HepG2 (cell line): ENCODE data around the gene RPL19. TPM values are rescaled to one million over a fixed set of nuclear protein-coding genes. Genes with fewer than 3 reads are reported as not detected.

Experiments
- ATAC-seq: fragments of 200-7000 bp; cut with Tn5 transposase; 3 replicates; pipeline ENCODE4 v1.9.1; 2020; ENCODE audit warnings: mild to moderate bottlenecking, moderate library complexity
- BruUV-seq: library from RNA; stranded (reverse); fragments of 400-500 nt; replicated peaks from 2 replicates; lab custom pipeline; 2021; lab: Mats Ljungman, UMichigan
- CTCF ChIA-PET: fragments of 300-600 bp; formaldehyde crosslinking; extraction: SDS; loops from one replicate; lab custom pipeline; 2021; ENCODE audit warnings: low total read pairs, inconsistent platforms, low intra/inter-chr PET ratio; lab: Yijun Ruan, JAX
- POLR2A ChIA-PET: fragments of 350-600 bp; sonication (Branson Sonifier 250); formaldehyde crosslinking; loops from one replicate; lab custom pipeline; 2020; ENCODE audit warnings: antibody characterized with exemption, inconsistent platforms; lab: Yijun Ruan, JAX
- DNase-seq: peaks from one replicate; pipeline ENCODE4 v3.0.0-alpha.2; 2015; ENCODE audit warnings: low spot score
- FAIRE-seq: peaks from 3 replicates; lab custom pipeline; 2011; peaks lifted over from hg19 to GRCh38; lab: Jason Lieb, UNC
- H2AFZ ChIP-seq: one replicate; pipeline ENCODE4 v1.6.1; 2011; ENCODE audit warnings: low read length, inconsistent platforms
- H3K27ac ChIP-seq: fragments of 300-600 bp; 3 replicates; pipeline ENCODE4 v1.8.0; 2011; ENCODE audit warnings: mixed run types, mild to moderate bottlenecking, mixed read lengths, low read length, inconsistent platforms; ENCODE audit not compliant: insufficient read depth; ENCODE audit errors: extremely low read length
- H3K27me3 ChIP-seq, 2 experiments: fragments of 200-600 bp in 1 of 2; 2 replicates in 1 of 2; 3 replicates in 1 of 2; pipeline versions ENCODE4 v1.6.0 to v1.8.0; 2011; ENCODE audit warnings: low read length in 2 of 2, mild to moderate bottlenecking in 2 of 2, moderate library complexity in 2 of 2, inconsistent platforms in 1 of 2; ENCODE audit not compliant: insufficient read depth in 2 of 2, control insufficient read depth in 1 of 2
- H3K36me3 ChIP-seq, 2 experiments: fragments of 200-600 bp in 1 of 2; replicated peaks in 1 of 2; 2 replicates in 1 of 2; 3 replicates in 1 of 2; pipeline versions ENCODE4 v1.5.1 to v1.8.0; 2011; ENCODE audit warnings: low read length in 2 of 2, inconsistent platforms in 1 of 2; ENCODE audit not compliant: insufficient read depth in 2 of 2, control insufficient read depth in 1 of 2
- H3K4me1 ChIP-seq: 2 replicates; pipeline ENCODE4 v1.5.1; 2012; ENCODE audit warnings: low read length, inconsistent platforms; ENCODE audit not compliant: insufficient read depth
- H3K4me2 ChIP-seq: 2 replicates; pipeline ENCODE4 v1.6.0; 2011; ENCODE audit warnings: low read depth, low read length, inconsistent platforms
- H3K4me3 ChIP-seq, 3 experiments: fragments of 200-600 bp in 1 of 3; sonication (generic), shearing (Covaris generic) in 1 of 3; replicated peaks in 1 of 3; 2 replicates each; pipeline ENCODE4 v1.5.1; 2011 to 2016; ENCODE audit warnings: low read length in 3 of 3, inconsistent platforms in 2 of 3, low read depth in 2 of 3, mild to moderate bottlenecking in 2 of 3, control low read depth in 1 of 3, mixed read lengths in 1 of 3; ENCODE audit not compliant: insufficient read depth in 1 of 3
- H3K79me2 ChIP-seq: one replicate; pipeline ENCODE4 v1.6.1; 2011; ENCODE audit warnings: low read length, inconsistent platforms; ENCODE audit not compliant: insufficient read depth
- H3K9ac ChIP-seq: 2 replicates; pipeline ENCODE4 v1.6.0; 2011; ENCODE audit warnings: mild to moderate bottlenecking, low read depth, low read length, inconsistent platforms; ENCODE audit not compliant: insufficient read depth
- H3K9me3 ChIP-seq: 2 replicates; pipeline ENCODE4 v1.5.1; 2012; ENCODE audit warnings: mild to moderate bottlenecking, low read length
- H4K20me1 ChIP-seq: 2 replicates; pipeline ENCODE4 v1.6.0; 2011; ENCODE audit warnings: inconsistent platforms, mild to moderate bottlenecking, low read length, moderate library complexity; ENCODE audit not compliant: insufficient read depth
- ARHGAP35 ChIP-seq: sonication (generic); formaldehyde crosslinking; IDR thresholded peaks from 2 replicates; pipeline ENCODE4 v1.9.0; 2022; ENCODE audit warnings: mild to moderate bottlenecking, inconsistent platforms, moderate library complexity, missing genetic modification reagents, borderline replicate concordance
- GLI4 ChIP-seq: sonication (generic); formaldehyde crosslinking; IDR thresholded peaks from 2 replicates; pipeline ENCODE4 v1.5.1; 2020; ENCODE audit warnings: missing genetic modification reagents, mild to moderate bottlenecking, moderate library complexity, borderline replicate concordance
- GRHL1 ChIP-seq: sonication (generic); formaldehyde crosslinking; conservative IDR thresholded peaks from 2 replicates; pipeline ENCODE4 v1.8.0; 2022; ENCODE audit warnings: missing genetic modification reagents
- HHEX ChIP-seq: IDR thresholded peaks from 2 replicates; pipeline ENCODE4 v1.6.1; 2016; ENCODE audit warnings: control low read depth
- TEAD3 ChIP-seq: optimal IDR thresholded peaks from 2 replicates; pipeline ENCODE3; 2016; ENCODE audit warnings: borderline replicate concordance
- ZNF263 ChIP-seq: sonication (generic); formaldehyde crosslinking; IDR thresholded peaks from 2 replicates; pipeline ENCODE4 v1.4.0; 2020; ENCODE audit warnings: missing genetic modification reagents
- ZNF280B ChIP-seq: sonication (generic); formaldehyde crosslinking; IDR thresholded peaks from 2 replicates; pipeline ENCODE4 v1.5.0; 2020; ENCODE audit warnings: missing genetic modification reagents, mild to moderate bottlenecking, borderline replicate concordance
- ZNF431 ChIP-seq: sonication (generic); formaldehyde crosslinking; IDR thresholded peaks from 2 replicates; pipeline ENCODE4 v1.9.0; 2022; ENCODE audit warnings: missing genetic modification reagents, low read depth, mild to moderate bottlenecking, borderline replicate concordance
- ZNF556 ChIP-seq: sonication (generic); formaldehyde crosslinking; IDR thresholded peaks from 2 replicates; pipeline ENCODE4 v1.4.0; 2020; ENCODE audit warnings: mild to moderate bottlenecking, missing genetic modification reagents, borderline replicate concordance
- ZNF687 ChIP-seq: sonication (generic); formaldehyde crosslinking; IDR thresholded peaks from 2 replicates; pipeline ENCODE4 v1.5.1; 2020; ENCODE audit warnings: mild to moderate bottlenecking, missing genetic modification reagents, moderate library complexity
- ZNF691 ChIP-seq: sonication (generic); formaldehyde crosslinking; IDR thresholded peaks from 2 replicates; pipeline ENCODE4 v1.4.0; 2020; ENCODE audit warnings: missing genetic modification reagents, low read depth, mild to moderate bottlenecking, borderline replicate concordance
- ZNF737 ChIP-seq: sonication (generic); formaldehyde crosslinking; IDR thresholded peaks from 2 replicates; pipeline ENCODE4 v1.5.0; 2020; ENCODE audit warnings: missing genetic modification reagents, mild to moderate bottlenecking, borderline replicate concordance
- WGBS: methylation state at CpG from one replicate; pipeline ENCODE4 v1.1.6; 2017; ENCODE audit warnings: low lambda C conversion rate; 5-methylcytosine and 5-hydroxymethylcytosine counted together
- in situ Hi-C: cut with HindIII; loops from 2 replicates; pipeline ENCODE4 v1.10.0; 2017; ENCODE audit warnings: low pct_unique_long_range_greater_than_20kb; ENCODE audit not compliant: extremely low pct_ligation_motif_present
- intact Hi-C: fragments of 100-400 bp; cut with micrococcal nuclease; formaldehyde crosslinking; loops from one replicate; pipeline ENCODE4 v1.10.0; 2022; ENCODE audit not compliant: unreplicated experiment
- polyA plus RNA-seq, 8 experiments: library from polyadenylated mRNA; depleted of rRNA in 3 of 8; stranded (reverse) in 7 of 8; unstranded in 1 of 8; fragments of >200 nt; fragmentation: Illumina TruSeq in 4 of 8; extraction: Trizol in 4 of 8; gene quantifications; 2 replicates each; pipeline versions ENCODE4 v1.2.1 to v1.2.3, GENCODE V29; 2011 to 2016; ENCODE audit warnings: low read depth in 4 of 8, missing spikeins in 1 of 8, mixed read lengths in 1 of 8; ENCODE audit not compliant: insufficient read depth in 1 of 8
- total RNA-seq, 5 experiments: library from RNA; depleted of rRNA; stranded (reverse); fragments of >200 nt; fragmentation: Illumina TruSeq; extraction: Trizol; gene quantifications; 2 replicates each; pipeline ENCODE4 v1.2.3, GENCODE V29; 2016; ENCODE audit warnings: low read depth in 1 of 5

Gene RPL19
- total and polyA plus RNA-seq, 2 of the 13 experiments (the other 11 are each of a cell fraction or from before 2014, with no cell fraction given) = 2,522 to 2,768 TPM

GRCh38 chr17:39243155-39243554 is 43.1 kb downstream of the RPL19 start (continued):
- TF ChIP-seq TEAD3 (CRISPR knock-in tag) (no peak), ZNF691 (CRISPR knock-in tag) (no peak), ZNF431 (no peak)

GRCh38 chr17:39244016-39244599 is 44.0 kb downstream of the RPL19 start:
- no peaks in the 10 kb centered on the region for H3K79me2 ChIP-seq
- H3K4me3 ChIP-seq = peak overlapping the region in 2 of 3 experiments; percentile 4 to 59; a peak in 1 of 6 replicates
- peak overlapping the region; percentile 71 for H3K4me2 ChIP-seq
- intact Hi-C loops = loop anchor here (1.0 to 5.0 kb wide), 2 partner anchors 37 to 52 kb away; no protein-coding TSS in a partner anchor
- no peaks in the 10 kb centered on the region for H3K36me3 ChIP-seq
- no peak for DNase-seq
- CTCF ChIA-PET = interaction anchor here (1.0 to 4.2 kb wide), 4 partner anchors 8 to 80 kb away, joined by 4 to 35 read pairs (median 6); no protein-coding TSS in a partner anchor
- in situ Hi-C loops = no loop called here
- POLR2A ChIA-PET = interaction anchor here (0.8 to 3.2 kb wide), 4 partner anchors 12 to 44 kb away, joined by 3 to 24 read pairs (median 14); partner anchors contain the start of gene RPL19
- peak overlapping the region; percentile 12 for H2AFZ ChIP-seq
- H3K9me3 ChIP-seq = no peaks in the 10 kb centered on the region
- no peak overlapping the region for H3K27ac ChIP-seq
- no peaks in the 10 kb centered on the region for H4K20me1 ChIP-seq
- peak; percentile 72 for ATAC-seq
- H3K27me3 ChIP-seq = peaks cover 0 to 5% of the 10 kb centered on the region in 2 experiments; a peak in 1 of 5 replicates
- FAIRE-seq = no peak
- H3K4me1 ChIP-seq = peaks cover 11% of the 10 kb centered on the region
- 15% methylated on average over 11 of the region's 11 CpGs for WGBS
- no TSS peak for BruUV-seq
- no peak overlapping the region; the same call in 1 of the 2 replicates for H3K9ac ChIP-seq
- no peak for TF ChIP-seq GRHL1 (CRISPR knock-in tag)
- 0 out of 2 replicates have a peak, but pooled peaks have one; percentile 64 for TF ChIP-seq ZNF737
- peak; percentile 56; the same call in 1 of the 2 replicates for TF ChIP-seq ZNF280B (CRISPR knock-in tag)
- 0 out of 2 replicates have a peak, but pooled peaks have one; percentile 13 for TF ChIP-seq ARHGAP35 (CRISPR knock-in tag)
- TF ChIP-seq HHEX (CRISPR knock-in tag) = 0 out of 2 replicates have a peak, but pooled peaks have one; percentile 9
- TF ChIP-seq ZNF556 = 0 out of 2 replicates have a peak, but pooled peaks have one; percentile 0
- peak; percentile 93 for TF ChIP-seq ZNF263
- TF ChIP-seq GLI4 = 0 out of 2 replicates have a peak, but pooled peaks have one; percentile 23
- TF ChIP-seq ZNF687 (CRISPR knock-in tag) = peak; percentile 59; the same call in 1 of the 2 replicates
